Breast epithelium (tissue), 3 donors: Measurements from ENCODE around the gene SPATS1.

Source experiments
- POLR2AphosphoS5 ChIP-seq, 3 donors: sonication (generic); formaldehyde crosslinking; IDR thresholded peaks; one replicate each; pipeline ENCODE4 v1.6.1; 2017; ENCODE audit warnings: antibody characterized with exemption in 3 of 3
- TF ChIP-seq, protein P1 (sequence below), 3 donors: fragments of 450-650 bp; IDR thresholded peaks; one replicate each; pipeline ENCODE4 v1.5.1; 2016 to 2017; ENCODE audit warnings: antibody characterized with exemption in 3 of 3, mild to moderate bottlenecking in 3 of 3, moderate library complexity in 3 of 3

DNA sequence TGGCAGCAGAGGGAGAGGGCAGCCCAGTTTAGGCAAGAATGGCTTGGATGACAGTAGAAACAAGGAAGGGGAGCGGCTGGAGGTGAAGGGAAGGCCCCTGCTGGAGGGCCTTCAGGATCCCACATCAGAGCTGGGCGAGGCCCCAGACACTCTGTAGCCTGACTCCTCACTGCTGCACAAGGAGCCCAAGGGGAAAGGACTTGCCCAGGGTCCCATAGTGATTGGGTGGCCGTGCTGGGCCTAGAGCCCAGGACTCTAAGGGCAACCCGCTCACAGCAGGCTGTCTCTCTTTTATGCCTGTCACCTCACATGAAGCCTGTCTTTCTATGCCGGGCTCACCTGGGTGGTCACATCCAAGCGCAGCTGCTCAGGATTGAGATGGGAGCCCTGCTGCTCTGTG, 38.6 kb upstream of the SPATS1 start:
- TF ChIP-seq POLR2AphosphoS5 (IDR thresholded peaks at IDR 0.05): no peak
- TF ChIP-seq, protein P1, sequence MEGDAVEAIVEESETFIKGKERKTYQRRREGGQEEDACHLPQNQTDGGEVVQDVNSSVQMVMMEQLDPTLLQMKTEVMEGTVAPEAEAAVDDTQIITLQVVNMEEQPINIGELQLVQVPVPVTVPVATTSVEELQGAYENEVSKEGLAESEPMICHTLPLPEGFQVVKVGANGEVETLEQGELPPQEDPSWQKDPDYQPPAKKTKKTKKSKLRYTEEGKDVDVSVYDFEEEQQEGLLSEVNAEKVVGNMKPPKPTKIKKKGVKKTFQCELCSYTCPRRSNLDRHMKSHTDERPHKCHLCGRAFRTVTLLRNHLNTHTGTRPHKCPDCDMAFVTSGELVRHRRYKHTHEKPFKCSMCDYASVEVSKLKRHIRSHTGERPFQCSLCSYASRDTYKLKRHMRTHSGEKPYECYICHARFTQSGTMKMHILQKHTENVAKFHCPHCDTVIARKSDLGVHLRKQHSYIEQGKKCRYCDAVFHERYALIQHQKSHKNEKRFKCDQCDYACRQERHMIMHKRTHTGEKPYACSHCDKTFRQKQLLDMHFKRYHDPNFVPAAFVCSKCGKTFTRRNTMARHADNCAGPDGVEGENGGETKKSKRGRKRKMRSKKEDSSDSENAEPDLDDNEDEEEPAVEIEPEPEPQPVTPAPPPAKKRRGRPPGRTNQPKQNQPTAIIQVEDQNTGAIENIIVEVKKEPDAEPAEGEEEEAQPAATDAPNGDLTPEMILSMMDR (IDR thresholded peaks at IDR 0.05): no peak
